RWPE2 (cell line): ENCODE data around the gene VPS45.
"Not testable (repeated sequence)": the region's sequence is repeated elsewhere in the genome, so short reads cannot be mapped to it uniquely, and the experiment has no call there.

Experiments used
- ATAC-seq: fragments of 200-7000 bp; cut with Tn5 transposase; 3 replicates; pipeline ENCODE4 v1.9.1; 2021; ENCODE audit warnings: low read depth
- DNase-seq: peaks from one replicate; pipeline ENCODE4 v3.0.0-alpha.2; 2020; ENCODE audit warnings: low spot score
- H3K27ac ChIP-seq: fragments of 450-650 bp; 2 replicates; pipeline ENCODE4 v1.5.1; 2017; ENCODE audit warnings: mild to moderate bottlenecking; ENCODE audit not compliant: poor library complexity, severe bottlenecking
- H3K27me3 ChIP-seq: fragments of 250-450 bp; sonication (Bioruptor Pico); 2 replicates; pipeline ENCODE4 v1.5.1; 2021; ENCODE audit warnings: mild to moderate bottlenecking, moderate library complexity; ENCODE audit not compliant: insufficient read depth, poor library complexity, severe bottlenecking
- H3K36me3 ChIP-seq: fragments of 250-450 bp; sonication (Bioruptor Pico); 2 replicates; pipeline ENCODE4 v1.5.1; 2020; ENCODE audit warnings: low read depth, mild to moderate bottlenecking, moderate library complexity
- H3K4me1 ChIP-seq: fragments of 250-450 bp; sonication (Bioruptor Pico); 2 replicates; pipeline ENCODE4 v1.5.1; 2021; ENCODE audit warnings: mild to moderate bottlenecking, moderate library complexity; ENCODE audit not compliant: insufficient read depth, poor library complexity, severe bottlenecking
- H3K4me3 ChIP-seq: fragments of 250-450 bp; sonication (Bioruptor Pico); 2 replicates; pipeline ENCODE4 v1.5.1; 2021; ENCODE audit warnings: mild to moderate bottlenecking, moderate library complexity; ENCODE audit not compliant: severe bottlenecking
- H3K9me3 ChIP-seq: fragments of 250-450 bp; sonication (Bioruptor Pico); 2 replicates; pipeline ENCODE4 v1.5.1; 2021; ENCODE audit warnings: mild to moderate bottlenecking, moderate library complexity; ENCODE audit not compliant: severe bottlenecking
- TF ChIP-seq, protein P1 (sequence below): fragments of 450-650 bp; IDR thresholded peaks from one replicate; pipeline ENCODE4 v1.5.1; 2017; ENCODE audit warnings: mild to moderate bottlenecking, moderate library complexity; ENCODE audit not compliant: poor library complexity, severe bottlenecking

Gene VPS45

DNA sequence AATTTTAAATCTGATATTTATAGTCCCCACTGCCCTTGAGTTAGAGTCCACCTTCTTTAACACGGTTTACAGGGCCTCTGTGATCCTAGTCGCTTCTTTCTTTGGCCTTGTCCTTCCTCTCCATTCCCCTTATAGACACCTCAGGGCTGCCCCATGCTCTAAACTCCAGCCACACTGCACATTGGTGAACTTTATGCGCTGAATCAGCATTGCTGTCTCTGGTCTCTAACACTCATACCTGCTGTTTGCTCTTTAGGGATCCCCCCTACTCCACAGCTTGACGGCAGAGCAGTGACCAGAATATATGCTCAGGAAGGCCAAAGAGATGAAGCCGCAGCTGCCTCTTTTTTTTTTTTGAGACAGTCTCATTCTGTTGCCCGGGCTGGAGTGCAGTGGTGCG, 112.3 kb downstream of the VPS45 start:
- ATAC-seq (no peak), DNase-seq (no peak)
- H3K27ac ChIP-seq, result no peak overlapping the region
- no peaks in the 10 kb centered on the region for H3K27me3 ChIP-seq
- no peaks in the 10 kb centered on the region for H3K9me3 ChIP-seq
- no peak overlapping the region for H3K4me3 ChIP-seq
- H3K36me3 ChIP-seq, result no peaks in the 10 kb centered on the region
- TF ChIP-seq, protein P1, sequence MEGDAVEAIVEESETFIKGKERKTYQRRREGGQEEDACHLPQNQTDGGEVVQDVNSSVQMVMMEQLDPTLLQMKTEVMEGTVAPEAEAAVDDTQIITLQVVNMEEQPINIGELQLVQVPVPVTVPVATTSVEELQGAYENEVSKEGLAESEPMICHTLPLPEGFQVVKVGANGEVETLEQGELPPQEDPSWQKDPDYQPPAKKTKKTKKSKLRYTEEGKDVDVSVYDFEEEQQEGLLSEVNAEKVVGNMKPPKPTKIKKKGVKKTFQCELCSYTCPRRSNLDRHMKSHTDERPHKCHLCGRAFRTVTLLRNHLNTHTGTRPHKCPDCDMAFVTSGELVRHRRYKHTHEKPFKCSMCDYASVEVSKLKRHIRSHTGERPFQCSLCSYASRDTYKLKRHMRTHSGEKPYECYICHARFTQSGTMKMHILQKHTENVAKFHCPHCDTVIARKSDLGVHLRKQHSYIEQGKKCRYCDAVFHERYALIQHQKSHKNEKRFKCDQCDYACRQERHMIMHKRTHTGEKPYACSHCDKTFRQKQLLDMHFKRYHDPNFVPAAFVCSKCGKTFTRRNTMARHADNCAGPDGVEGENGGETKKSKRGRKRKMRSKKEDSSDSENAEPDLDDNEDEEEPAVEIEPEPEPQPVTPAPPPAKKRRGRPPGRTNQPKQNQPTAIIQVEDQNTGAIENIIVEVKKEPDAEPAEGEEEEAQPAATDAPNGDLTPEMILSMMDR, result no peak
- H3K4me1 ChIP-seq, result peaks cover 10% of the 10 kb centered on the region

DNA sequence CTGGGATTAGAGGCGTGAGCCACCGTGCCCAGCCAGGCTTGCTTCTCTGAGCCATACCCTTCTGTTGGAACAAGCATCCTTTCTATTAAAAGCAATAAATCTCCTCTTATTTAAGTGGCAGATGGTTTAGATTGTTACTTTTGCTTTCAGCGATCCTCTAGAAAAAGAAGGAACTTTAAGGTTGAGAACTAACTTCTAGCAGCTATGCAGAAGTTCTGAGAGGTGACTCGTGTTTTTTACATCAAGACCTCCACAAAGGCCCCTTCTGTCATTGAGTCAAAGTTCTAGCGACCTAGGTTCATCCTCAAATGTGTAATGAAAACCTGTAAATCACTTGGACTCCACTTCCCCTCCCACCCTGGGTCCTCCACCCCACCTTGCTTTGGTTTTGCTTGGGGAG, 112.9 kb downstream of the VPS45 start:
- TF ChIP-seq, protein P1, result no peak
- Histone ChIP-seq H3K4me3 (no peak overlapping the region), H3K9me3 (no peaks in the 10 kb centered on the region), H3K27me3 (no peaks in the 10 kb centered on the region), H3K4me1 (peaks cover 10% of the 10 kb centered on the region), H3K36me3 (no peaks in the 10 kb centered on the region), H3K27ac (no peak overlapping the region)
- DNase-seq (no peak), ATAC-seq (no peak)

DNA sequence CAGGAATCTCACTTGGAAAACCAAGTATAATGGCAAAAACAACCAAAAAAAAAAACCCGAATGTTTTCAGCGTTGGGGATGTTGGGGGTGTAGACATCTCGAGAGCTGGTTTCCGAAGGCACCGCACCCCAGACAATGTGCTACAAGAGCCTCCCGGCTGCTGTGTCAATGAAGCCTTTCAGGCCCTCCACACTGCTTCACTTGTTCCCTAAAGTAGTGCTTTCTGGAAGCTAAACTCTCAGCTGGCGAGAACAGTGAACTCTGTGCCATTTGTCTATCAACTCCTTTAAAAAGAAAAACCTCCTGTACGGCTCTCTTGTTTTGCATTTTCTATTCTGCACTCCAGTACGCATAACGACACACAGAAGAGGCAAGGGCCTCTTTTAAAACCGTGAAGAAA, 114.7 kb downstream of the VPS45 start:
- H3K4me1 ChIP-seq, result peaks cover 14% of the 10 kb centered on the region
- ATAC-seq, result no peak

GRCh38 chr1:150183061-150183460, 115.5 kb downstream of the VPS45 start:
- TF ChIP-seq, protein P1, result no peak
- no peak overlapping the region for H3K4me3 ChIP-seq
- no peaks in the 10 kb centered on the region for H3K9me3 ChIP-seq
- peaks cover 14% of the 10 kb centered on the region for H3K4me1 ChIP-seq
- no peaks in the 10 kb centered on the region for H3K27me3 ChIP-seq
- no peak for ATAC-seq
- no peaks in the 10 kb centered on the region for H3K36me3 ChIP-seq
- no peak for DNase-seq
- H3K27ac ChIP-seq, result no peak overlapping the region

More for the DNA sequence above, 114.7 kb downstream of the VPS45 start:
- no peak for DNase-seq
- H3K27me3 ChIP-seq, result no peaks in the 10 kb centered on the region
- no peaks in the 10 kb centered on the region for H3K36me3 ChIP-seq
- TF ChIP-seq, protein P1, result no peak
- no peaks in the 10 kb centered on the region for H3K9me3 ChIP-seq
- no peak overlapping the region for H3K4me3 ChIP-seq
- no peak overlapping the region for H3K27ac ChIP-seq

- TF ChIP-seq, protein P1, result no peak
- Histone ChIP-seq H3K4me1 (peaks cover 14% of the 10 kb centered on the region), H3K36me3 (no peaks in the 10 kb centered on the region), H3K4me3 (no peak overlapping the region), H3K9me3 (no peaks in the 10 kb centered on the region), H3K27ac (no peak overlapping the region), H3K27me3 (no peaks in the 10 kb centered on the region)
- DNase-seq, result no peak
- ATAC-seq, result no peak
These were observed 117.9 kb downstream of the VPS45 start for GRCh38 chr1:150185481-150185880.

DNA sequence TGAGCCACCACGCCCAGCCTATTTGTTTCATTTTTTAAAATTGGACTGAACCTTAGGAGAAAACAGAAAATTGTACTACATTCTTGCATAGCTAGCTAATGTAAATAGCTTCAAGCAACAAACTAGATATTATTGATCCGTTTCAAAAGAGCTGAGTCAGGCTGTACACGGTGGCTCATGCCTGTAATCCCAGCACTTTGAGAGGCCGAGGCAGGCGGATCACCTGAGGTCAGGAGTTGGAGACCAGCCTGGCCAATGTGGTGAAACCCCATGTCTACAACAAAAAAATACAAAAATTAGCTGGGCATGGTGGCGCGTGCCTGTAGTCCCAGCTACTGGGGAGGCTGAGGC, 118.8 kb downstream of the VPS45 start:
- H3K4me1 ChIP-seq, result peaks cover 14% of the 10 kb centered on the region
- not testable (repeated sequence) for H3K4me3 ChIP-seq, ATAC-seq, H3K27ac ChIP-seq, H3K9me3 ChIP-seq, DNase-seq, H3K27me3 ChIP-seq, H3K36me3 ChIP-seq
